ENCODE results near the gene ITPKB. TPM values are rescaled to one million over a fixed set of nuclear protein-coding genes. Genes with fewer than 3 reads are reported as not detected.
"Not testable (repeated sequence)": the region's sequence is repeated elsewhere in the genome, so short reads cannot be mapped to it uniquely, and the experiment has no call there.

Gene ITPKB
- polyA plus RNA-seq, 4 donors: 1.8 to 9.6 (median 5.4) TPM

DNA sequence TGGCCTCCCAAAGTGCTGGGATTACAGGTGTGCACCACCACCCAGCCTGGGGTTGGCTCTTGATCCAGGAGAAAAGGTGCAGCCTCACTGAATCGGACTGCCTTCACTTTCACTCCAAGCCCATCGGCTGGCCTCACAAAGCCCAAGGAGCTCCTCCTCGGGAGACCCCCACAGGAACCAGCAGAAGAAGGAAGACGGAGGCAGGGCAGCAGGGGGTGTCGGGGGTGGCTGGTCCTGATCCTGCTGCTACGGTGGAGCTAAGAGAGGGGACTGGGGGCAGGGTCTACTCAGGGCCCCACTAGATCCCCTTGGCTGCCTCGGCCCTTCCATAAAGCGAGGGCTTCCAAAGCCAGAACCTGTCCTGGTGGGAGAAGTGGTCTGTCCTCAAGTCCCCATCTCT is 96.7 kb downstream of the ITPKB start:
- no peak overlapping the region for H3K27ac ChIP-seq (ENCODE audit: low read depth in 1 of 3, low read length in 2 of 3)
- peaks cover 0 to 92% (median 0%) of the 10 kb centered on the region in 3 donors for H3K36me3 ChIP-seq (ENCODE audit: control insufficient read depth in 3 of 3, insufficient read depth in 2 of 3, low read depth in 1 of 3, low read length in 3 of 3)
- DNase-seq (no peak), FAIRE-seq (no peak)
- peaks cover 3 to 11% (median 4%) of the 10 kb centered on the region in 3 donors for H3K4me1 ChIP-seq (ENCODE audit: control insufficient read depth in 3 of 3, insufficient read depth in 2 of 3, low read depth in 1 of 3, low read length in 2 of 3)
- no peak overlapping the region for H3K4me3 ChIP-seq (ENCODE audit: low read depth in 1 of 3, low read length in 3 of 3)
- 94 to 96% (median 95%) methylated on average over 8 of the region's 8 CpGs for WGBS, 3 donors
- no peaks in the 10 kb centered on the region for H3K27me3 ChIP-seq (ENCODE audit: control insufficient read depth in 3 of 3, insufficient read depth in 3 of 3, low read length in 3 of 3)
- H3K9me3 ChIP-seq (ENCODE audit: control insufficient read depth in 2 of 2, insufficient read depth in 1 of 2, low read depth in 1 of 2, low read length in 1 of 2): no peaks in the 10 kb centered on the region

DNA sequence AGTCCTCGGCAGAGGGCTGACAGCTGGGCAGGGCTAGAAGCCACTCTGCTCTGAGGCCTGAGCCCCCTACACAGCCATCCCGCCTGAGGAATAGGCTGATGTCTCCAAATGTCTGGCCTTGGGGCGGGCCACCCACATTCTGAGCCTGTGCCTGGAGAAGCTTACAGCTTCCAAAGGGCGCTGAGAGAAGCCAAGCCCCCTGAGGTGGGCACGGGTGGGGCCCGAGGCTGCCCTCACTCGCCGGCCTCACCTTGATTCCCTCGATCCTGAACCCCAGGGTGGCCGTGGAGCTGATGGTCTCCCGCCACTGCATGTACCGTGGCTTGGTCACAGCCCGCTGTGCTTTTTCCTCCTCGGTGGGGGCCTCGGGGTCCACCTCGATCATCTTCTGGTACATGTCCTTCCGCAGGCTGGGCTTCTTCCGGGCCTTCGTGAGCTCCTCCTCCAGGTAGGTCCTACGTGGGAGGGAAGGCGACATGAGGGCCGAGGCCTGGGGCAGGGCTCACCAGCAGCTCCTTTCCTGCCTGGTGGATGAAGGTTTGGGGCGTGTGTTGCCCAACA is 97.3 kb downstream of the ITPKB start:
- H3K36me3 ChIP-seq (ENCODE audit: control insufficient read depth in 3 of 3, insufficient read depth in 2 of 3, low read depth in 1 of 3, low read length in 3 of 3): peaks cover 0 to 91% (median 0%) of the 10 kb centered on the region in 3 donors
- 95 to 97% (median 96%) methylated on average over 18 to 23 of the region's 23 CpGs for WGBS, 3 donors
- peaks cover 3 to 11% (median 4%) of the 10 kb centered on the region in 3 donors for H3K4me1 ChIP-seq (ENCODE audit: control insufficient read depth in 3 of 3, insufficient read depth in 2 of 3, low read depth in 1 of 3, low read length in 2 of 3)
- H3K27ac ChIP-seq (ENCODE audit: low read depth in 1 of 3, low read length in 2 of 3): no peak overlapping the region
- no peaks in the 10 kb centered on the region for H3K27me3 ChIP-seq (ENCODE audit: control insufficient read depth in 3 of 3, insufficient read depth in 3 of 3, low read length in 3 of 3)
- FAIRE-seq (no peak), DNase-seq (no peak)
- H3K9me3 ChIP-seq (ENCODE audit: control insufficient read depth in 2 of 2, insufficient read depth in 1 of 2, low read depth in 1 of 2, low read length in 1 of 2): no peaks in the 10 kb centered on the region
- no peak overlapping the region for H3K4me3 ChIP-seq (ENCODE audit: low read depth in 1 of 3, low read length in 3 of 3)

DNA sequence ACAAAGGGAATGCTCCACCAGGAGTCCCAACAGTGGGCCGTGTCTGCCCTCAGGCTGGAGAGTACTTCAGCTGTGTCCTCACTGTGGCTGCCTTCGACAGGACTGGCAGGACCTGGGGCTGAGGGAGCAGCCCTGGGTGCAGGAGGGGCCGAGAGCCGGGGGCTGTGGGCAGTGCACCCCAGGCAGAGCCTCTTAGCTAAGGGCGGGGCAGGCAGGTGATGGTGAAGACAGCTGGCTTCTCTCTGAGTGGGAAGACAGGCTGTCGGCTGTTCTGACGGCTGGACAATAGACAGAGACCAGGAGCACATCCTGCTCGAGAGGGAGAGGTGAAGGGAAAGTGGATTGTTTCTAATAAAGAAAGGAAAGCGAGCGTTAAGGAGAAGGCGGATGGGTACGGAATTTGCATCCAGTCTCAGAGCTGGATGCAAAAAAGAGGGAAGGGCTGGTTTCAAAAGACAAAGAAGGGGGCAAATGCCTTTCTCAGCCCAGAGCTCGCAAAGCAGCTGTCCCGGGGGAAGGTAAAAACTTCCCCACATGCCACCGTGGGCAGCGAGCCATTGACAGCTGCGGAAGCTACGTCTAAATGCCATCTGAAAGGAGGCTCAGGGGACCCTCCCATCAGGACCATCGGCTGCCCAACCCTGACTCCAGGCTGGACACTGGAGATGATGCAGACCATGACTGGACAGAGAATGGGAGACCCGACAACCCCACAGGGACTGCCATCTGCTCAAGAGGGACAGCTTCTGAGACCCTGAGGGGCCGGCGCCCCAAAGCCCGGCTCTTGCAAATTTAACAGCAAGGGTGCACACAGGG is 98.6 kb downstream of the ITPKB start:
- Histone ChIP-seq H3K27me3 (ENCODE audit: control insufficient read depth in 3 of 3, insufficient read depth in 3 of 3, low read length in 3 of 3) (no peaks in the 10 kb centered on the region), H3K9me3 (ENCODE audit: control insufficient read depth in 2 of 2, insufficient read depth in 1 of 2, low read depth in 1 of 2, low read length in 1 of 2) (no peaks in the 10 kb centered on the region), H3K4me3 (ENCODE audit: low read depth in 1 of 3, low read length in 3 of 3) (no peak overlapping the region), H3K27ac (ENCODE audit: low read depth in 1 of 3, low read length in 2 of 3) (no peak overlapping the region), H3K4me1 (ENCODE audit: control insufficient read depth in 3 of 3, insufficient read depth in 2 of 3, low read depth in 1 of 3, low read length in 2 of 3) (peaks cover 3 to 11% (median 4%) of the 10 kb centered on the region in 3 donors), H3K36me3 (ENCODE audit: control insufficient read depth in 3 of 3, insufficient read depth in 2 of 3, low read depth in 1 of 3, low read length in 3 of 3) (peaks cover 0 to 89% (median 0%) of the 10 kb centered on the region in 3 donors)
- FAIRE-seq (no peak), DNase-seq (no peak)
- WGBS, 3 donors: 90 to 92% (median 90%) methylated on average over 23 of the region's 23 CpGs

DNA sequence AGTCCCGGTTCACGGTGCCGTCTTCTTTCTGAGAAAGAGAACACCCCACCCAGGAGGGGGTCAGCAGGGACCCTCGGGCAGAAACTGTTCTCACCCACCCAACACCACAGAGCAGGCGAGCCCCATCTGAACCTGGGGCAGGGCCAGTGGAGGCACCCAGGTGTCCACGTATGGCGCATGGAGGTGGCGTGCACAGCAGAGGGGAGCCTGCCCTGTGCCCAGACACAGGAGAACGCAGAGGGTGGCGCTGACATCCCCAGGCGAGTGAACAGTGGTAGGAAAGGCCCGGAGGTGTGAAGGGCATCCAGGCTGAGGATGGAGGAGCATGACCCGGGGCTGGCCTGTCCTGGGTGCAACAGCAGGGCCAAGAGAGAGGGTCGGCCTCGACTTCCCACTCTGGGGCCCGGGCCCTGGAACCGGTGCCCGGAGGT is 99.4 kb downstream of the ITPKB start:
- 92 to 95% (median 95%) methylated on average over 12 to 18 of the region's 18 CpGs for WGBS, 3 donors
- H3K9me3 ChIP-seq (ENCODE audit: control insufficient read depth in 2 of 2, insufficient read depth in 1 of 2, low read depth in 1 of 2, low read length in 1 of 2): no peaks in the 10 kb centered on the region
- FAIRE-seq (no peak), DNase-seq (no peak)
- H3K27ac ChIP-seq (ENCODE audit: low read depth in 1 of 3, low read length in 2 of 3): no peak overlapping the region
- H3K27me3 ChIP-seq (ENCODE audit: control insufficient read depth in 3 of 3, insufficient read depth in 3 of 3, low read length in 3 of 3): no peaks in the 10 kb centered on the region
- peaks cover 3 to 11% (median 4%) of the 10 kb centered on the region in 3 donors for H3K4me1 ChIP-seq (ENCODE audit: control insufficient read depth in 3 of 3, insufficient read depth in 2 of 3, low read depth in 1 of 3, low read length in 2 of 3)
- peaks cover 0 to 89% (median 0%) of the 10 kb centered on the region in 3 donors for H3K36me3 ChIP-seq (ENCODE audit: control insufficient read depth in 3 of 3, insufficient read depth in 2 of 3, low read depth in 1 of 3, low read length in 3 of 3)
- no peak overlapping the region for H3K4me3 ChIP-seq (ENCODE audit: low read depth in 1 of 3, low read length in 3 of 3)

DNA sequence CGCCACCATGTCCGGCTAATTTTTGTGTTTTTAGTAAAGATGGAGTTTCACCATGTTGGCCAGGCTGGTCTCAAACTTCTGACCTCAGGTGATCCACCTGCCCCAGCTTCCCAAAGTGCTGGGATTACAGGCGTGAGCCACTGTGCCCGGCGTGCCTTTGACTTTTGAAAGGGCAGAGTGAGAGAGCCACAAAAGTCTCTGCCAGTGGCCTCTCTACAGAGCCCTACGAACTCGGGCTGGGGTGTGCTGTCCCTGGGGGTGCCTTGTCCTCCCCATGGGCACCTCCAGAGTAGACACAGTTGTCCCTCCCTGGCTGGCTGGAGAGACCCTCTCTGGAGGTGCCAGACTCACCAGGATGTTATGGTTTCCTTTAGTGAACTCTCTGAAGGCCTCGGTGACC is 99.9 kb downstream of the ITPKB start:
- not testable (repeated sequence) for H3K27ac ChIP-seq (ENCODE audit: low read depth in 1 of 3, low read length in 2 of 3)
- peaks cover 3 to 11% (median 4%) of the 10 kb centered on the region in 3 donors for H3K4me1 ChIP-seq (ENCODE audit: control insufficient read depth in 3 of 3, insufficient read depth in 2 of 3, low read depth in 1 of 3, low read length in 2 of 3)

DNA sequence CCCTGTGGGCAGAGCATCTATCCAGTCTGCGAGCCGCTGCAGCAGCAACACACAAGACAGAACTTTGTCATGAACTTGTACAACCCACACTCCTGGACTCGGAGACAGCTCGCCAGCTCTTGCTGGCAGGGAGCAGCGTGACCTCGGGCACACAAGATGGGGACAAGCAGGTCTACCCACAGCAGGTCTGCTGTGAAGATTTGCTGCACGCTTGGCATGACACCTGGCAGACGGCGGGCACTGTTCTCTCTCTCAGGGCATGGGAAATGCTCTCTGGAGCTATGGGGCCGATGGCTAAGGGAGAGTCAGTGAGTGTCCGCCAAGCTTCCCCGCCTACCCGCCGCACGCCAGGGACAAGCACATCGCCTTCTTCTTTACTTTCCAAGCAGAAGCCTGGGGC is 100.5 kb downstream of the ITPKB start:
- Histone ChIP-seq H3K27ac (ENCODE audit: low read depth in 1 of 3, low read length in 2 of 3) (no peak overlapping the region), H3K4me1 (ENCODE audit: control insufficient read depth in 3 of 3, insufficient read depth in 2 of 3, low read depth in 1 of 3, low read length in 2 of 3) (peaks cover 3 to 8% (median 4%) of the 10 kb centered on the region in 3 donors), H3K4me3 (ENCODE audit: low read depth in 1 of 3, low read length in 3 of 3) (no peak overlapping the region), H3K9me3 (ENCODE audit: control insufficient read depth in 2 of 2, insufficient read depth in 1 of 2, low read depth in 1 of 2, low read length in 1 of 2) (no peaks in the 10 kb centered on the region), H3K27me3 (ENCODE audit: control insufficient read depth in 3 of 3, insufficient read depth in 3 of 3, low read length in 3 of 3) (no peaks in the 10 kb centered on the region), H3K36me3 (ENCODE audit: control insufficient read depth in 3 of 3, insufficient read depth in 2 of 3, low read depth in 1 of 3, low read length in 3 of 3) (peaks cover 0 to 90% (median 0%) of the 10 kb centered on the region in 3 donors)
- FAIRE-seq (no peak), DNase-seq (no peak)
- WGBS, 3 donors: 89 to 95% (median 94%) methylated on average over 16 of the region's 16 CpGs

More for the DNA sequence above, 99.9 kb downstream of the ITPKB start:
- WGBS, 3 donors: 96 to 98% (median 97%) methylated on average over 8 of the region's 8 CpGs
- H3K9me3 ChIP-seq (ENCODE audit: control insufficient read depth in 2 of 2, insufficient read depth in 1 of 2, low read depth in 1 of 2, low read length in 1 of 2); FAIRE-seq; H3K27me3 ChIP-seq (ENCODE audit: control insufficient read depth in 3 of 3, insufficient read depth in 3 of 3, low read length in 3 of 3); H3K4me3 ChIP-seq (ENCODE audit: low read depth in 1 of 3, low read length in 3 of 3); DNase-seq: not testable (repeated sequence)
- H3K36me3 ChIP-seq (ENCODE audit: control insufficient read depth in 3 of 3, insufficient read depth in 2 of 3, low read depth in 1 of 3, low read length in 3 of 3): peaks cover 0 to 91% (median 0%) of the 10 kb centered on the region in 3 donors

DNA sequence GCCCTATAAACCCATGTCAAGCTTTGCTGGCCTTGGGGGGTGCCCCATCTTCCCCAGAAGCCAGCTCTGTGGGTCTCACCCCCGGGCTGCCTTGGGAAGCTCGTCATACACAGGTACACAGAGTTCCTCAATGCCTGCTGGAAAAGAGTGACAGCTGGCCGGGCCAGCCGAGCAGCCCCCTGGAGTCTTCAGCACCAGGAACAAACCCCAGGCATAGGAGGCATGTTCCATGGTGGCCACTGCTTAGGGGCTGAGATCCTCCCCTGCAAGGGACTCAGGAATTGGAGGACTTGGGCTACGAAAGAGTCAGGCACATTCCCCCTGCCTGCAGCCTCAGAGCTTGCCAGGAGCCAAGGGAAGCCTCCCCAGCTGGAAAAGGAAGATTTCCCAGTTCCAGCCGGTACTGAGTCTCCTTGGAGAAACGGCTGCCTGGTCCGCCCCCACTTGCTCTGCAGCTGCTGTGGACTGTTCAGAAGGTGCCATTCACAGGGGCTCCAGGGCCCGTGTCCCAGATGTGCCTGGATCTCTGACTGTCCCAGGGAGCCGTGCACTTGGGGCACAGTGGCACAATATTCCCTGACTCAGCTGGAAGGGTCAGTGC is 101.0 kb downstream of the ITPKB start:
- DNase-seq: no peak
- H3K9me3 ChIP-seq (ENCODE audit: control insufficient read depth in 2 of 2, insufficient read depth in 1 of 2, low read depth in 1 of 2, low read length in 1 of 2): no peaks in the 10 kb centered on the region
- peaks cover 2 to 4% (median 2%) of the 10 kb centered on the region in 3 donors for H3K4me1 ChIP-seq (ENCODE audit: control insufficient read depth in 3 of 3, insufficient read depth in 2 of 3, low read depth in 1 of 3, low read length in 2 of 3)
- no peak overlapping the region for H3K4me3 ChIP-seq (ENCODE audit: low read depth in 1 of 3, low read length in 3 of 3)
- H3K36me3 ChIP-seq (ENCODE audit: control insufficient read depth in 3 of 3, insufficient read depth in 2 of 3, low read depth in 1 of 3, low read length in 3 of 3): peaks cover 0 to 93% (median 0%) of the 10 kb centered on the region in 3 donors
- H3K27me3 ChIP-seq (ENCODE audit: control insufficient read depth in 3 of 3, insufficient read depth in 3 of 3, low read length in 3 of 3): no peaks in the 10 kb centered on the region
- no peak for FAIRE-seq
- WGBS, 3 donors: 72 to 93% (median 87%) methylated on average over 10 of the region's 10 CpGs
- peak overlapping the region in 1 of 3 donors; percentile 21 for H3K27ac ChIP-seq (ENCODE audit: low read depth in 1 of 3, low read length in 2 of 3)

DNA sequence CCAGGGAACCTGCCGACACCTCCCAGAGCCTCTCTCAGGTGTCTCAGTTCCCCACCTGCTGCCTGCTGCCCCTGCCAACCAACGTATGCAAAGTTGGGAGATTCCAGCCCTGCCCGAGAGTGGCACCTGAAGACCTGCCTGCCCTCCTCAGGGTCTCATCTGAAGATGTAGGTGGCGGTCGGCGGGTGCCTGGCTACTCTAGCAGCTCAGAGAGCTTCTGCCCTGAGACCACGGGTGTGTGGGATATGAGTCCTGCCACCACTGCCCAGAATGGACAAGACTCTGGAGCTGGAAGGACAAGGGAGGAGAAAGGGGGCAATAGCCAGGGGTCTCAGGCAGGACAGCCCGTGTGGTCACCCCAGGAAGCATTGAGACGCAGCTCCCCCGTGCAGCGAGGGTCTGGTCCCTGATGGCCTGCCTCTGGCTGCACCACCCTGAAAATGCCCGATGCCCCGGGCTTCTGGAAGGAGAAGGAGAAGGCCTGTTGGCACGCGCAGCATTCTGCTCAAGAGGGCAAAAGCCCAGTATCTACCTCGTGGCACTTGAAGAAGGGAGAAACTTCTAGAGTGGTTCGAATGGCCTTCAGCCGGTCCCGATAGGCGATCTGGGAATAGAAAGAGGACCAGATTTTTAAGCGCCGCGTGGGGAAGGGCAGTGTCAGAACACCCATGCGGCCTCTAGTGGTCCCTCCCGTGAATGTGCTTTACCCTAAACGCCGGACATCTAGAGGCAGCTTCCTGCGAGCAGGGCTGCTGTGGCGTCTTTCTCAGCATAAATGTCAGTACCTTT is 101.7 kb downstream of the ITPKB start:
- H3K36me3 ChIP-seq (ENCODE audit: control insufficient read depth in 3 of 3, insufficient read depth in 2 of 3, low read depth in 1 of 3, low read length in 3 of 3): peaks cover 0 to 89% (median 0%) of the 10 kb centered on the region in 3 donors
- peak in 1 of 2 donors; percentile 28 for DNase-seq
- no peaks in the 10 kb centered on the region for H3K27me3 ChIP-seq (ENCODE audit: control insufficient read depth in 3 of 3, insufficient read depth in 3 of 3, low read length in 3 of 3)
- H3K9me3 ChIP-seq (ENCODE audit: control insufficient read depth in 2 of 2, insufficient read depth in 1 of 2, low read depth in 1 of 2, low read length in 1 of 2): no peaks in the 10 kb centered on the region
- 79 to 88% (median 86%) methylated on average over 29 of the region's 29 CpGs for WGBS, 3 donors
- FAIRE-seq: no peak
- H3K4me1 ChIP-seq (ENCODE audit: control insufficient read depth in 3 of 3, insufficient read depth in 2 of 3, low read depth in 1 of 3, low read length in 2 of 3): no peaks in the 10 kb centered on the region
- peak overlapping the region in 1 of 3 donors; percentile 21 for H3K27ac ChIP-seq (ENCODE audit: low read depth in 1 of 3, low read length in 2 of 3)
- H3K4me3 ChIP-seq (ENCODE audit: low read depth in 1 of 3, low read length in 3 of 3): no peak overlapping the region

Measured in small intestine (tissue), 7 donors.